HG03432 (cell line): ENCODE data around the gene SNORC.
"Not testable (repeated sequence)": the region's sequence is repeated elsewhere in the genome, so short reads cannot be mapped to it uniquely, and the experiment has no call there.

ENCODE experiments used
- ATAC-seq: cut with Tn5 transposase; IDR thresholded peaks from one replicate; pipeline ENCODE4 v1.9.1; 2021; ENCODE audit warnings: mild to moderate bottlenecking, moderate library complexity; ENCODE audit not compliant: unreplicated experiment

SNORC gene

DNA sequence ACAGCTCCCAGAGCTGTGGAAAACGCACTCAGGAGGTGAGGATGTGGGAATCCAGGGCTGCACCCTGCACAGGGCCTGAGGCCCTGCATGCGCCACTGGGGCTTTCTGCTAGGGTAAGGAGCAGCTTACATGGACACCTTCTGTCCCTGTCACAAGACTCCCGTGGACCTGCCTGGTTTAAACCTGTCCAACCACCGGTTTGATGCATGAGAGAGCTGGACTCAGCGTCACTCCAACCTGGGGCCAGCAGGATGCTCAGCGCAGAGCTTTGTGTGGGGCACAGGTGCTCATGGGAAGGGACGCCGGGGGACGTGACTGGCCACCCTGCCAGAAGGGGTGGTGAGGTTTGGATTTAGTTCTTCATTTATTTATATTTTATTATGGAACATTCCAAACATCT, 24.2 kb downstream of the SNORC start:
- no peak for ATAC-seq

DNA sequence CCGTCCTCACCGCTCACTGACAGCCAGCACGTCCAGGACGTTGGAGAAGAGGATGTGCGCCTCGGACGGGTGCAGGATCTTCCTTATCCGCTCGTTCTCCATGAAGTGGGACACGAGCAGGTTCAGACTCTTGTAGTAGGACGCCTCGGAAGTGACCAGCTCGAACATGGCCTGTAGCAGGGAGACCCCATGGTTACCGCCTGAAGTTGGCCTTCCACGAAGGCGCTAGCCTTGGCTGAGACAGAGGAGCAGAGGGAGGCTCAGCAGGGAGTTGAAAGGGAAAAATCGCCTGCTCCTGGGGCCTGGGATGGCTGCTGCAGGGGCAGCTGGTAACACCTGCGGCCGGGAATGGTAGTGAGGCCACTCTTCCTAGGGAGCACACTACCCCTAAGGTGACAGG, 24.7 kb downstream of the SNORC start:
- no peak for ATAC-seq

DNA sequence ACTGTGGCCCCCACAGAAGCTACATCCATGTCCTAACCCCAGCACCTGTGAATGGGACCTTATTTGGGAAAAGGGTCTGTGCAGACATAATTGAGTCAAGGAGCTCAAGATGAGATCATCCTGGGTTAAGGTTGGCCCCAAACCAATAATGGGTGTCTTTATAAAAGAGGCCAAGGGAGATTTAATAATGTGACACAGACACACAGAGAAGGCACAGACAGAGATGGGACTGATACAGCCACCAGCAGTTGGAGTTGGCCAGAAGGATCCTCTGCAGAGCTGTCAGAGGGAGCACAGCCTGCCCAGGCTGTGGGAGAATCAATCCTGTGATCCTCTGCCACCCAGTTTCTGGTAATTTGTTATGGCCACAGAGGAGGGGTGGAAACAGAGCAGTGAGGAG, 26.0 kb downstream of the SNORC start:
- ATAC-seq, result no peak

DNA sequence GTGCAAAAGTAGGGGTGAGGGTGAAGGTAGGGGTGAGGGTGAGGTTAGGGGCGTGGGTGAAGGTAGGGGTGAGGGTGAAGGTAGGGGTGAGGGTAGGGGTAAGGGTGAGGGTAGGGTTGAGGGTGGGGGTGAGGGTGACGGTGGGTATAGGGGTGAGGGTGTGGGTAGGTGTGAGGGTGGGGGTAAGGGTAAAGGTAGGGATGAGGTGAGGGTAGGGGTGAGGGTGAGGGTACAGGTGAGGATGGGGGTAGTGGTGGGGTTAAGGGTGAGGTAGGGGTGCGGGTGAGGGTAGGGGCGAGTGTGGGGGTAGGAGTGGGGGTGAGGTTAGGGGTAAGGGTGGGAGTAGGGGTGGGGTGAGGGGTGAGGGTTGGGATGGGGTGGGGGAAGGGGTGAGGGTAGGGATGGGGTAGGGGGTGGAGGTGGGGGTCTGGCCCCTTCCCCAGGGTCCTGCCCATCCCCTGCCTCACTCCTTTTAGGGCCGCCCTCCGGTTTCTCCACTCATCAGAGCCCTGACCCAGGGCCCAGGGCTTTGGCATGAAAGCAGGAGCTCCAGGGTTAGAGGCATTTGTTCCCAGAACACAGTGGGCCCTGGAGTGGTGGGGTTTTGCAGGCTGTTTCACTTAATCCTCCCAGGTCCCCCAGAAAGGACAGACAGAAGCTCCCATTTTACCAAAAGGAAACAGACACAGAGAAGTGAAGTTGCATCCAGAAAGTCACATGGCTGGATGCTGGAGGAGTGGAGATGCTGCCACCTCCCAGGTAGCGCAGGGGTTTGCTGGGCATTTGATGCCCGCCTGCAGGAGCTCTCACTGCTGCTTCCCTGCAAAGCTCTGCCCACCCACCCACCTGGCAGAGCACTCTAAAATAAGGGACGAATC, 26.9 kb downstream of the SNORC start:
- no peak for ATAC-seq

DNA sequence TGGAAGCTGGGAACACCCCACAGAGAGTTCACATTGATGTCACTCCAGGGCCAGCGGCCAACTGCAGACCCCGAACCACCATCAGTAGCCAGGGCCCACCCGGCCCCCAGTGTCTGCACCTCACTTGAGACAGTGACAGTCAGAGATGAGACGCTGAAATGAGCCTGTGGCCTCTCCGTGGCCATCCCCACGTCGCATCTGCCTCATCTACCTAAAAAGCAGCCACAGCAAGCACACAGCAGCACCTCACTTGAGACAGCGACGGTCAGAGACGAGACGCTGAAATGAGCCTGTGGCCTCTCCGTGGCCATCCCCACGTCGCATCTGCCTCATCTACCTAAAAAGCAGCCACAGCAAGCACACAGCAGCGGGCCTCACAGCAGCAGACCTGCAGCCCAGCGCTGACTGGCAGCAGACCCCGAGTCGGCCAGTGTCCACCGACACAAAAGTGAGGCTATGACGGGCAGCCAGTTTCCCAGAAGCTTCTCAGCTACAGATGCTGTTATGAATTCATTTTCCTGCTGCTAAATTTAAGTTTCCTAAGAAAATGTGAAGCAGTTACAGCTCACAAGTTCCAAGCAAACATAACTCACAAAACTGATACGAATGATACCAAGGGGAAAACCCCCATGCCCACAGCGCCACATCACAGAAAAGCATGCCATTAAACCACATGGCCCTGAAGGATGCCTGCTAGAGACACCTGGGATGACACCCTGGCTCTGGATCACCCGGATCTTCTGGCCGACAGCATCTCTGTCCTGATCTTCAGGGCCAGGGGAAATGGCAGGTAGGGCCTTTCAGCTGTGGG, 27.7 kb downstream of the SNORC start:
- ATAC-seq, result no peak

DNA sequence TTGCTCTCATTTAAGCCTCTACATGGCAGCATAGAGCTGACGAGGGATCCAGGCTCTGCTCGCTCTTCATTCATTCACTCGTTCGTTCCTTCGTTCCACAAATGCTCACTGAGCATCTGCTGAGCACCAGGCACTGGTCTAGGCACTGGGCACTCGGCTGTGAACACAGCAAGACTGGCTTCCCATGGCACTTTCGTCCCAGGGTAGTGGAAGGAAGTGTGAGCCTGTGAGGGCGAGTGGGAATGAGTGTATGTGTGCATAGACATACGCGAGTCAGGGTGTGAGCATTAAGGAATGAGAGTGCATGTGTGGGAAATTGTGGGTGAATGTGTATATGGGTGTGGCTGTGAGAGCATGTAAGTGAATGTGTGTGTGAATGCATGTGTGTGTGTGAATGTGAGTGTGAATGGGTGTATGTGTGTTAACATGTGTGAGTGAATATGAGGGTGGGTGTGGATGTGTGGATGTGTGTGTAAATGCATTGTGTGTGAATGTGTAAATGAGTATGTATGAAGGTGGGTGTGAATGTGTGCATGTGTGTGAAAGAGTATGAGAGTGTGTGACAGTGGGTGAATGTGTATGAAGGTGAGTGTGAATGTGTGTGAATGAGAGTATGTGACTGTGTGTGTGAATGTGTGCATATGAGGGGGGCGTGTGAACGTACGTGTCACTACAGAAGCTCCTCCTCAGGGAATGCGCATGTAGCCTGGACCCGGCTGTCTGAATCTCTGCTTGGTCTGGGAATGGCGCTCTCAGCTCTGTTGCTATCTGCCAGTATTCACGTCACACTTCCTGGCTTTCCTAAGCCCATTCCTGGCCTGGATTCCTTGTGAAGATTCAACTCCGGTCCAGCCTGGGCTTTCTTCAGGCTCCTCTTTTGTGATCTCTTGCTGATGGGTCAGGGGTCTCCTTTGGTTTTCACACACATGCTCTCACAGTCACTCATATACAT, 28.8 kb downstream of the SNORC start:
- ATAC-seq, result no peak

DNA sequence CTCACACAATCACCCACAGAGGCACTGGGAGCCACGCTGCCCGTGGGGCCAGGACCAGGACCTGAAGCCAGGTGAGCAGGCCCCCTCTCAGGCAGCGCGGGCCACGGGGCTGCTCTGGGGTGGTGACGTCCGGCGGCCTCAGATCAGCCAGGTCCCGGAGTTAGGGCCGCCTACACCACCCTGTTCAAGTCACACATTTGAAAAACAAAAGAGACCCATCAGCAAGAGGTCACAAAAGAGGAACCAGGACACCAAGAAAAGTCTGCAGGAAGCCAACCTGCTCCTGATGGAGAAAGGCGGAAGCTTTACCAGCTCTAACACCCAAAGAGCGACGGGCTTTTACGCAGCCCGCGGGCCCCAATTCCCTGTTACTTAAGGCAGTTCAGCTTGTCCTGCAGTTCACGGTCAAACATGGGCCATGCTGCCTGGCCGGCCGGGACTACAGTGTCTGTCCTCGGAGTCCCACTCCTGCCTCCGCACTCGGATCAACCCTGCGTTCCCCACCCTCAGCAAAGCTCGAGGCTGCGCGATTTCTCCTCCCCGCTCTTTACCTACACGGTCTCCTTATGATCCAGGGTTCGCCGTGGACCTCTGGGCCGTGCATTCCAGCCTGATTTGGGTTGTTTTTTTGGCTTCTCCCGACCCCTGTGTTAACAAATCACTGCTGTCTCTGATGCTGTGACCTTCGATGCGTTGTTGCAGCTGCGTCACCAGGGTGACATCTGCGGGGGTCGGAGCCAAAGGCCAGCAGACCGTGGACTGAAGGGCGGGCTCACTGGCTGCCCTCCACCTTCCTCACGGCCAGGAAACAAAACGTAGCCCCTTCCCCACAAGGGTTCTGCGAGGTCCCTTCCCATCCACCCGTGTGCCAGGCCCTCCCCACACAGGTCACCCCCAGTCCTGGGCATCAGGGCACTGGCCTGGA, 31.0 kb downstream of the SNORC start:
- no peak for ATAC-seq

DNA sequence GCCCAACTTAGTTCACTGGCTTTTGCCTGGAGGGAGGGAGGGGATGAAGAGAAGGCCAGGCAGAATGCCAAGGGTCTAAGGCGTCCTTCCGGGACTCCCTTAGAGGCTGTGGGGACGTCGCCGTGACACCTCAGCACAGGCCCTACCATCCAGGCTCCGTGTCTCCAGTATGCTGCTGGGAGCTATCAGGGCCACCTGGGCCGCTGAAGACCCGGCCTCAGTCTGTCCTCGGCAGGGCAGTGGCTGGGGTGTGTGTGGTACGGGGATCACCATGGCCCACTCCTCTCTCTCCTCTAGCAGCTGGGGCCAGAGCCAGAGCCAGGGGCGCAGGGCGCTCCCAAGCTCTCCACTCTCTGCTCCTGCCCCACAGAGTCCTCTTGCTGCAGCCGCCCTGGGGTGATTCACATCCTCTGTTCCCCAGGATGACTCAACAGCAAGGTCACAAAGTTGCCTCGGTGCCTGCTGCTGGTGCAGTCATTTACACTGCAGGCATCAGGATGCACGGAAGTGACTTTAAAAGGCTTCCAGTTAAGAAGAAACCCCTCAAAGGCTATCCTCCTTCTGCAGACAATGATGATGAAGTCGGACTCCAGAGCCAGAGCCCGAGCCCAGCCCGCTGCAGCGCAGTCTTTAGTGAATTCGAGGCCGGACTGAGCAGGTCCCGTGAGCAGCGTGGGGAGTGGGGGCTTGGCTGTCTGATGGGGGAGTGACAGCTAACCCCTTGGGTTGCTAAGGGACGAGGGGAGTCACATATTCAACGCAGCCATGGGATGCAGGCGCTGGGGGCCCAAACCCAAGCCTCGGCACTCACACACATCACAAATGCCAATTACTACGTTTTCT, 31.9 kb downstream of the SNORC start:
- no peak for ATAC-seq

DNA sequence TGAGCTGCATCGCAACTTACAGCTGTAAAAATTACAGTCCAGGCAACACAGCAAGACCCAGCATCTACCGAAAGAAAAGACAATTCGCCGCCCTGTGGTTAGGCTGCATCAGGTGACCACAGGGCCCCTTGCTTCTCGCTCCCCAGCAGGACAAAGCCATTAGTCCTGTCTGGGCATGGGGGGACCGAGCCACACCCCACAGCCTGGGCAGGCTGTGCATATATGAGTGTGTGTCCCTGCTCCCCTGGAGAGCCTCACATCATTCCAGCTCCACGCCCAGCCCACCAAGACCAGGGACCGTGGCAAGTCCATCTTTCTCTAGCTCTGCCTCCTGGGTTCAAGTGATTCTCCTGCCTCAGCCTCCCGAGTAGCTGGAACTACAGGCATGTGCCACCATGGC, 33.9 kb downstream of the SNORC start:
- ATAC-seq, result no peak

DNA sequence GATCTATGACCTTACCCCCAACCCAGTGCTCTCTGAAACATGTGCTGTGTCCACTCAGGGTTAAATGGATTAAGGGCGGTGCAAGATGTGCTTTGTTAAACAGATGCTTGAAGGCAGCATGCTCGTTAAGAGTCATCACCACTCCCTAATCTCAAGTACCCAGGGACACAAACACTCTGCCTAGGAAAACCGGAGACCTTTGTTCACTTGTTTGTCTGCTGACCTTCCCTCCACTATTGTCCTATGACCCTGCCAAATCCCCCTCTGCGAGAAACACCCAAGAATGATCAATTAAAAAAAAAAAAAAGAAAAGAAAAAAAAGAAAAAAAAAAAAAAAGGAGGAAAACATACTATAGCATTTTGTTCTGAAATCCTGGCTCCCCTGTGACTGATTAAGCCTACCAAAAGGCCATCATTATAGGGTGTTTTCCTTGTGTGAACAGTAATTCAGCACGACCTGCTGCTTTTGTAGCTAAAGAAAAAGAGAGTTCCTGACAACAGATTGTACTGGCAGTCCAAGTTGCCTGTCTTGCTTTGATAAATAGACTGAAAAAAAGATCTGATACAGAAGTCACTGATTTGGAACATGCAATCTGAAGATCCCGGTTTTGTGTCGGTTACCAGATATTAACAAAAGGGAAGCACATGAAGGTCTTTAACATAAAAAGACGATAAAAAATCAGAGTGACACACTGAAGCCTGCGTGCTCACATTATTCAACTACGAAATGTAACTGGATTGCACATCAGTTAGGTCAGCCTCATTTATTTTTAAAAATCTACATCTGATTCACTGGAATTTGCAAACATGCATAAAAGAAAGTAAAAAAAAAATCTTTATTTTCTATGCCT, 37.0 kb downstream of the SNORC start:
- ATAC-seq, result not testable (repeated sequence)

DNA sequence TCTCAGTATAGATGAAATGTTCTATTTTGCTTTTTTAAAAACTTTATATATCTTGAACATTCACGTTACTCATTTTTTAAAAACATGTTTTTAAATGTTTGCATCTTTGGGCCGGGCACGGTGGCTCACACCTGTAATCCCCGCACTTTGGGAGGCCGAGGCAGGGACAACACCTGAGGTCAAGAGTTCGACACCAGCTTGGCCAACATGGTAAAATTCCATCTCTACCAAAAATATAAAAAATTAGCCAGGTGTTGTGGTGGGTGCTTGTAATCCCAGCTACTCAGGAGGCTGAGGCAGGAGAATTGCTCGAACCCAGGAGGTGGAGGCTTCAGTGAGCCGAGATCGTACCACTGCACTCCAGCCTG, 37.6 kb downstream of the SNORC start:
- ATAC-seq, result not testable (repeated sequence)

DNA sequence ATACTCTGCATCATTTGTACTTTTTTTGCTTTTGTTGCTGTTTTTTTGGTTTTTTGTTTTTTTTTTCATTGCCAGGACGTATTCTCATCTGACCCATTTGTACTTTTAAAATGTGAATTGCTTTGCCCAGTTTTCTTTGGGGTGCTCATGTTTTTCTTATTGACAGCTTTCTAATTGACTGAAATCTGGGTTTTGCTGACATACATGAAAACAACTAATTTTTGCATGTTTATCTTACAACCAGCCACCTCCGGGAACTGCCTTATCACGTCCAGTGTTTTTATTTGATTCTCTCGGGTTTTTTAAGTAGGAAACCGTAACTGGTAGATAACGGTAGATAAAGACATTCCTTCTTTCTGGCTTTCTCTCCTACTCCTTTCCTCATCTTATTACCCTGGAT, 38.6 kb downstream of the SNORC start:
- ATAC-seq, result no peak

DNA sequence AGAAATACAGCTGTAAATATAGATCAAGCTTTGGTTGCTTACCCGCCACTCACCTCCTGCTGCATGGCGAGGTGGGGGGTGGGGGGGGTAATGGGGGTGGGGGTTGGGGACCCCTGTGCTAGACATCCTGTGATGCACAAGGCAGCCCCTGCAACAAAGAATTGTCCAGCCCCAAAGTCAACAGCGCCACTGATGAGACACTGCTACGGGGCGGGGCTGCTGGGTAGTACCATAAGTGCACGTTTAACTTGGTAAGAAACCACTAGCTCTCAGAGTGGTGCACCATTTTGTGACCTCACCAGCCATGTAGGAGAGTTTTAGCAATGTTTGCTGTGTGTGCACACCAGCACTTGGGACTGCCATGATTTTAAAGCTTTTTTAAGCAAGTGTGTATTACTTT, 40.3 kb downstream of the SNORC start:
- no peak for ATAC-seq

DNA sequence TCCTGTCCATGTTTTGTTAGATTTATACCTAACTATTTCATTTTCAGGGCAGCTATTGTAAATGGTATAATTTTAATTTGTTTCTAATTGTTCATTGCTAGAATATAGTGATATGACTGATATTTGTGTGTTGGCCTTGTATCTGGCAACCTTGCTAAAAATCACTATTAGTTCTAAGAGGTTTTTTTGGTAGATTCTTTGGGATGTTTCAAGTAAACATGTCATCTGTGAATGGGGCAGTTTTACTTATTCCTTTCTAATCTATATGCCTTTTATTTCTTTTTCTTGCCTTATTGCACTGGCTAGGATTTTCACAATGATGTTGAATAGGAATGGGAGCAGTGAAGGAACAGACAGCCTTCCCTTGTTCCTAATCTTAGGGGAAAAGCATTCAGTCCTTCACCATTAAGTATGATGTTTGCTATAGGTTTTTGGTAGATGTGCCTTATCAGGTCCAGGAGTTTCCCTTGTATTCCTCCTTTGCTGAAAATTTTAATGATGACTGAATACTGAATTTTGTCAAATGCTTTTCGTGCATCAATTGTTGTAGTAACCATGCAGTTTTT, 41.7 kb downstream of the SNORC start:
- no peak for ATAC-seq

DNA sequence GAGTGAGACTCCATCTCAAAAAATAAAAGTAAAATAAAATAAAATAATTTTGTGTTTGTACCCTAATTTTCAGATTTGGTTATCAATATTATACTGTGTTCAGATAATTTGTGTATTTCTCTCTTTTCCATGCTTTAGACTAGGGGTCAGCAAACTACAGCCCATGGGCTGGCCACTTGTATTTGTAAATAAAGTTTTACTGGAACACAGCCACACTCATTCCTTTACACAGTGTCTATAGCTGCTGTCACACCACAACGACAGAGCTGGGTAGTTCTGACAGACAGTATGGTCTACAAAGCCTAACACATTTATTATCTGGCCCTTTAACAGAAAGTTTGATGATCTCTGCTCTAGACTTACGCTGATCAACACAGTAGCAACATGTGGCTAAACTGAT, 43.8 kb downstream of the SNORC start:
- ATAC-seq, result no peak

DNA sequence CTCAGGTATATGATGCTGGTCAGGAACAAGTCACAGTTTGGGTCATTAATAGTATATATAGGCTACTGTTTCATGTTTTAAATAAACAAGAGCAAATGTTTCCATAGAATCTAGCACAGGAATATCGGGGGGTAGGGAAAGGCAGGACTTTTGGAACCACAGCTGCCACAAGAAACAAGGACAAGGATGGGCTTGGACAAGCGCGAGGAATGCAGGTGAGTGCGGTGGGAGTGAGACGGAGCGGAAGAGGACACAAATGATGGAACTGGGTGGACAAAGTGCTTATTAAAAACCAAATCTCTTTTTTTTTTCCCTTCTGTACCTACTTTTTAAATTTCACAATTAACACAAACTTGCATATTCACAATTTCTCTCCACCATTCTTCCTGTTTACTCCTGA, 49.1 kb downstream of the SNORC start:
- no peak for ATAC-seq

DNA sequence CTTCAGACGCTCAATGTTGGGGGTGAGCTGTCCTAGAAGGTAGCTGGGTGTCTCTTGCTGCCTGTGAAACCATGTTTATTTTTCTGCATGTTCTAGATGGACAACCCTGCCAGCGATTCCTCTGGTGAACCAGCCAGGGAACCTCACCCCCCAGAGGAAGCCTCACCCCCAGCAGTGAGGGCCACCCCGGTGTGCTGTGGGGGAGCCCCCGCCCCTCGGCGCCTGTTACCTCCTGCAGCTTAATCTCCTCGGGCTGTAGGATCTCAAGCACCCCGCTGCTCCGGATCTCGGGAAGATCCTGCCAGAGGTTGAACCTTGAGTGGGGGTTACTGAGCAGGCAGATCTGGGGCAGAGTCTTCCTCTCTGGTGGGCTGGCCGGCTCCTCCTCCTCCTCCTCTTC, 50.0 kb downstream of the SNORC start:
- no peak for ATAC-seq

DNA sequence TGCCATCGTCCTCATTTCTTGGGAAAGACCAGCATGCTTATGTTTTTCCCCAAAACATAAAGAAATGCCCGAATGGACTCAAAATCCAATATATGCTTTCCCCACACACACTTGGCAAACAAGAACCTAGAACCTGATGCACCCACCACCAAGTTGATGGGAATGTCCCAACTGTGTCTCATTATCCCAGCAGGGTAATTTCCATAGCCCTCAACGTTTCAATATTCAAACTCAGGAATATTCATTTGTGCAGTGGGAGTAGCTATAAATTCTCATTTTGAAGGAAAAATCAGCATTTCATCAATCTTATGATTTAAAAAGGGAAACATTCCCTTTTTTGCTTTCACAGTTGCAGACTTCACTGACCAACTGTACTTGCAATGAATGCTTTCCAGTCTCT, 50.7 kb downstream of the SNORC start:
- no peak for ATAC-seq
